DND-41 (cell line): ENCODE results near the gene TUBA4B.

Experiments used
- ATAC-seq: fragments of 200-7000 bp; cut with Tn5 transposase; 3 replicates; pipeline ENCODE4 v1.9.1; 2021; ENCODE audit warnings: low read depth; ENCODE audit not compliant: insufficient read depth
- DNase-seq: peaks from one replicate; pipeline ENCODE4 v3.0.0-alpha.2; 2020
- H2AFZ ChIP-seq: 2 replicates; pipeline ENCODE4 v1.6.0; 2012; ENCODE audit warnings: low read depth, low read length
- H3K27ac ChIP-seq: 2 replicates; pipeline ENCODE4 v1.5.1; 2012; ENCODE audit warnings: low read length, inconsistent platforms
- H3K27me3 ChIP-seq: fragments of 200-600 bp; sonication (generic); 2 replicates; pipeline ENCODE4 v1.6.0; 2012; ENCODE audit warnings: low read length, mild to moderate bottlenecking, inconsistent platforms; ENCODE audit not compliant: insufficient read depth, poor library complexity
- H3K36me3 ChIP-seq: 2 replicates; pipeline ENCODE4 v1.5.1; 2012; ENCODE audit warnings: low read length, inconsistent platforms; ENCODE audit not compliant: insufficient read depth
- H3K4me1 ChIP-seq: 2 replicates; pipeline ENCODE4 v1.5.1; 2012; ENCODE audit warnings: mild to moderate bottlenecking, low read length; ENCODE audit not compliant: insufficient read depth
- H3K4me2 ChIP-seq: 2 replicates; pipeline ENCODE4 v1.6.0; 2012; ENCODE audit warnings: mild to moderate bottlenecking, moderate library complexity, low read length, inconsistent platforms; ENCODE audit not compliant: insufficient read depth
- H3K4me3 ChIP-seq, 2 experiments: fragments of 200-600 bp in 1 of 2; shearing (Covaris generic) in 1 of 2; 2 replicates each; pipeline ENCODE4 v1.5.1; 2012 to 2016; ENCODE audit warnings: inconsistent platforms in 2 of 2, low read length in 2 of 2, mild to moderate bottlenecking in 2 of 2, low read depth in 1 of 2, moderate library complexity in 1 of 2
- H3K79me2 ChIP-seq: 2 replicates; pipeline ENCODE4 v1.6.0; 2012; ENCODE audit warnings: low read length, inconsistent platforms; ENCODE audit not compliant: insufficient read depth
- H3K9ac ChIP-seq: 2 replicates; pipeline ENCODE4 v1.6.0; 2012; ENCODE audit warnings: low read depth, mild to moderate bottlenecking, inconsistent platforms, low read length, moderate library complexity
- H3K9me3 ChIP-seq: 2 replicates; pipeline ENCODE4 v1.5.1; 2012; ENCODE audit warnings: low read length, moderate library complexity, mild to moderate bottlenecking, inconsistent platforms; ENCODE audit not compliant: insufficient read depth, severe bottlenecking
- H4K20me1 ChIP-seq: 2 replicates; pipeline ENCODE4 v1.6.0; 2012; ENCODE audit warnings: low read length; ENCODE audit not compliant: insufficient read depth
- EZH2 ChIP-seq: IDR thresholded peaks from 3 replicates; pipeline ENCODE4 v1.6.1; 2012; ENCODE audit warnings: borderline replicate concordance, low read depth, mild to moderate bottlenecking, moderate library complexity, low read length, inconsistent platforms; ENCODE audit not compliant: severe bottlenecking
- TF ChIP-seq, protein P1 (sequence below): IDR thresholded peaks from 2 replicates; pipeline ENCODE4 v1.5.1; 2012; ENCODE audit warnings: borderline replicate concordance, low read length, moderate library complexity, mild to moderate bottlenecking; ENCODE audit not compliant: poor library complexity, severe bottlenecking; ENCODE audit errors: extremely low read depth

The TUBA4B gene

DNA sequence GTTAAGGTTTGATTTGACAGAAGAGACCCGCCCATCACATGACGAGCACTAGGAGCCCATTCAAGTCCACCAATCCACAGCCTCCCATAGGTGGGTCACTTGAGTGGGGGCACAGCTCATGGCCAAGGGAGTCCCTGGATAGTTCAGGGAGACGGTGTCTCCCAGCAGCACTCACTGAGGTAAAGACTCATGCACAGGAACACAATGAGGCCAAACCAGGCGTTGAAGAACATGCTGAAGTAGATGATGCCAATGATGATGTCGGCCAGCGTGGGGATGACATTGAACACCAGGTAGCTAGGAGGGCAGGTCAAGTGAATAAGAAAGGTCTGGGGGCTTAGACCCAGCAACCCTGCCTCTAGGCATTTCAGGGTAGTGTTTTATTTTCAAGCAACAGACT lies 38.3 kb upstream of the TUBA4B start:
- Histone ChIP-seq H3K79me2 (no peaks in the 10 kb centered on the region), H3K9me3 (no peaks in the 10 kb centered on the region), H3K27ac (no peak overlapping the region), H3K9ac (no peak overlapping the region), H3K4me3 (no peak overlapping the region), H3K27me3 (no peaks in the 10 kb centered on the region), H3K36me3 (peaks cover 47% of the 10 kb centered on the region), H3K4me2 (no peak overlapping the region), H2AFZ (no peak overlapping the region), H3K4me1 (peaks cover 12% of the 10 kb centered on the region), H4K20me1 (no peaks in the 10 kb centered on the region; the same call in 1 of the 2 replicates)
- DNase-seq, result no peak
- TF ChIP-seq EZH2, result no peak
- TF ChIP-seq, protein P1, sequence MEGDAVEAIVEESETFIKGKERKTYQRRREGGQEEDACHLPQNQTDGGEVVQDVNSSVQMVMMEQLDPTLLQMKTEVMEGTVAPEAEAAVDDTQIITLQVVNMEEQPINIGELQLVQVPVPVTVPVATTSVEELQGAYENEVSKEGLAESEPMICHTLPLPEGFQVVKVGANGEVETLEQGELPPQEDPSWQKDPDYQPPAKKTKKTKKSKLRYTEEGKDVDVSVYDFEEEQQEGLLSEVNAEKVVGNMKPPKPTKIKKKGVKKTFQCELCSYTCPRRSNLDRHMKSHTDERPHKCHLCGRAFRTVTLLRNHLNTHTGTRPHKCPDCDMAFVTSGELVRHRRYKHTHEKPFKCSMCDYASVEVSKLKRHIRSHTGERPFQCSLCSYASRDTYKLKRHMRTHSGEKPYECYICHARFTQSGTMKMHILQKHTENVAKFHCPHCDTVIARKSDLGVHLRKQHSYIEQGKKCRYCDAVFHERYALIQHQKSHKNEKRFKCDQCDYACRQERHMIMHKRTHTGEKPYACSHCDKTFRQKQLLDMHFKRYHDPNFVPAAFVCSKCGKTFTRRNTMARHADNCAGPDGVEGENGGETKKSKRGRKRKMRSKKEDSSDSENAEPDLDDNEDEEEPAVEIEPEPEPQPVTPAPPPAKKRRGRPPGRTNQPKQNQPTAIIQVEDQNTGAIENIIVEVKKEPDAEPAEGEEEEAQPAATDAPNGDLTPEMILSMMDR, result no peak
- ATAC-seq, result no peak

DNA sequence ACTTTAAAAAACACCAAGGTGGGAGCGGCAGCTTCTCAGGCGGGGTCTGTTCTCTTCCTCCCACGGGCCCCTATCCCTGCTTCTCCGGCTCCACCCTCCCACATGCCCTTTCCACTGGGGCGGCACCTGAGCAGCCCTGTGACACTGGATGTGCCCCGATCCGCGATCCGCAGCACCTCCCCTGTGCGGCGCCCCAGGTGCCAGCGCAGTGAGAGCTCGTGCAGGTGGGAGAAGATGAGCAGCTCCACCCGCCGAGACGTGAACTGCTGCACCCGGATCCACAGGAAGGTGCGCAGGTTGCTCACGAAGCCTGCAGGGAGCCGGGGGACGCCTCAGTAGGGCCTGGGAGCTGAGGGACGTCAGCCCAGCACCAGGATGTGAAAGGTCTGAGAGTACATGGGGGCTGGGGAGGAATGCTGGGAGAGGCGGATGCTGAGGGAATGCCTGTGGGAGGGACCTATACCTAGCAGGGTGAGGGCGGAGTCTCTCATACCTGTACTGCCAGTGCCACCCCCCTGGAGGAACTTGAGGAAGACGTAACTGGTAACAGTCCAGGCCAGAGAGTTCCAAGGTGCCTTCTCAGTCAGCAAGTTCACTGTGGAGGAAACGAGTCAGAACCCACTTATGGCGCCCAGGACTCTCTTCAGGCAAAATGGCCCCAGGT lies 37.0 kb upstream of the TUBA4B start:
- Histone ChIP-seq H3K36me3 (peaks cover 47% of the 10 kb centered on the region), H3K4me1 (peaks cover 12% of the 10 kb centered on the region)

DNA sequence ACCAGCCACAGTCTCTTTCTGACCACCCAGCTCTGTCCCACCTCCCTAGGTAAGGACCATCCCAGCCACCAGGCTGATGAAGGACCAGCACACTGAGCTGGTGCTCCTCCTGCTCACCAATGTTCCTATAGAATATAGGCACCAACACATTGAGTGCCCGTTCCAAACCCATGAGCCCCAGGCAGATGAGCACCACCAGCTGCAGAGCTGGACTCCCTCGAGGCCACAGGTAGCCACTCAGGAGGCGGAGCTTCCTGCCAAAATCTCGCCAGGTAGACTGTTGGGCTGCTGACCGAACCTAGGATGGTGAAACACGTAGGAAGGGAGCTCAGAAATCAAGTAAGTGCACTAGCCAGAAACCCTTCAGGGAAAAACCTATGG lies 36.5 kb upstream of the TUBA4B start:
- Histone ChIP-seq H3K4me2 (no peak overlapping the region), H3K4me3 (no peak overlapping the region), H3K4me1 (peaks cover 12% of the 10 kb centered on the region), H3K9me3 (no peaks in the 10 kb centered on the region), H3K36me3 (peaks cover 52% of the 10 kb centered on the region), H3K9ac (no peak overlapping the region), H3K79me2 (no peaks in the 10 kb centered on the region), H2AFZ (no peak overlapping the region), H3K27me3 (no peaks in the 10 kb centered on the region), H3K27ac (no peak overlapping the region), H4K20me1 (no peaks in the 10 kb centered on the region; the same call in 1 of the 2 replicates)
- DNase-seq (no peak), ATAC-seq (no peak)
- TF ChIP-seq, protein P1, result no peak
- TF ChIP-seq EZH2, result no peak

More for the DNA sequence above, 37.0 kb upstream of the TUBA4B start:
- Histone ChIP-seq H3K4me3 (no peak overlapping the region), H3K27me3 (no peaks in the 10 kb centered on the region), H2AFZ (no peak overlapping the region), H3K9me3 (no peaks in the 10 kb centered on the region), H3K27ac (no peak overlapping the region), H3K79me2 (no peaks in the 10 kb centered on the region), H3K4me2 (no peak overlapping the region), H4K20me1 (no peaks in the 10 kb centered on the region; the same call in 1 of the 2 replicates), H3K9ac (no peak overlapping the region)
- TF ChIP-seq EZH2, result no peak
- TF ChIP-seq, protein P1, result no peak
- no peak for DNase-seq
- ATAC-seq, result no peak
